CD4-positive, alpha-beta T cell treated with Interleukin-2 at 100 ng/mL for 4 hours (primary cell): ENCODE measurements around the gene GNB1L.

Source experiments
- DNase-seq: peaks from one replicate; pipeline ENCODE4 v3.0.0-alpha.2; 2020; ENCODE audit warnings: low spot score

Gene GNB1L

GRCh38 chr22:19876314-19876940 lies 21.8 kb upstream of the GNB1L start:
- DNase-seq: no peak

DNA sequence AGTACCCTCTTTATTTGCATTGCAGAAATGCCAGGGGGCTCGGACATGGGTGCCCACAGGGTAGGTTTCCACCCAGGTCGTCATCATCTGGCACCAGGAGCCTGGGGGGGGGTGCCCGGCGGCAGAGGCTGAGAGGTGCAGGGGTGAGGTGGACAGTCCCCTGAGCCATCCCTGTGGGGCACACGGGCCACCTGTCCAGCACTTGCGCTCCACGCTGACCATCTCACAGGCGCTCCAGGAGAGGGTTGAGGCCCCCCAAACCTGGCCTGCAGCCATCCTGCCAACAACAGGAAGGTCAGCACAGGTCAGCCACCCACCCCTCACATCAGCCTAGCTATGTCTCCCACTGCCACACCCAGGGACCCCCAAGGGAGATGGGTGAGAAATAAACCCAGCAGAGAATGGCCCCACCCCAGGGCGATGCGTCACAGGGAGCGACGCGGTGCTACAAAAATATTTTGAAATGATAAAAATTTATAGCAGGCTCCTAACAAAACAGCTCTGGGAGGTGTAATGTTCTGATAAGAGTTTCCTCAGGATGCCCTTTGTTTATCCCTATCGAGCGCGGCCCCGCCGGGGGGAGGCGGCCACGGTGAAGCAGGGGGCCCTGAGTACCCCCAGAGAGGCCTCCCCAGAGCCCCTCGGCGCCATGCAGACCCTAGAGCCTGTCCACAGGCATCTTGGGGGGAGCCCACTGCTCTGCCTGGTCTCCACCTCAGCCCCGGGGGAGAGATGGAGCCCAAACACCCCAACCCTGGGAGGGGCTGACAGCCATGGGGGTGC lies 21.0 kb upstream of the GNB1L start:
- no peak for DNase-seq

GRCh38 chr22:19875061-19875530 lies 20.4 kb upstream of the GNB1L start:
- DNase-seq: no peak

DNA sequence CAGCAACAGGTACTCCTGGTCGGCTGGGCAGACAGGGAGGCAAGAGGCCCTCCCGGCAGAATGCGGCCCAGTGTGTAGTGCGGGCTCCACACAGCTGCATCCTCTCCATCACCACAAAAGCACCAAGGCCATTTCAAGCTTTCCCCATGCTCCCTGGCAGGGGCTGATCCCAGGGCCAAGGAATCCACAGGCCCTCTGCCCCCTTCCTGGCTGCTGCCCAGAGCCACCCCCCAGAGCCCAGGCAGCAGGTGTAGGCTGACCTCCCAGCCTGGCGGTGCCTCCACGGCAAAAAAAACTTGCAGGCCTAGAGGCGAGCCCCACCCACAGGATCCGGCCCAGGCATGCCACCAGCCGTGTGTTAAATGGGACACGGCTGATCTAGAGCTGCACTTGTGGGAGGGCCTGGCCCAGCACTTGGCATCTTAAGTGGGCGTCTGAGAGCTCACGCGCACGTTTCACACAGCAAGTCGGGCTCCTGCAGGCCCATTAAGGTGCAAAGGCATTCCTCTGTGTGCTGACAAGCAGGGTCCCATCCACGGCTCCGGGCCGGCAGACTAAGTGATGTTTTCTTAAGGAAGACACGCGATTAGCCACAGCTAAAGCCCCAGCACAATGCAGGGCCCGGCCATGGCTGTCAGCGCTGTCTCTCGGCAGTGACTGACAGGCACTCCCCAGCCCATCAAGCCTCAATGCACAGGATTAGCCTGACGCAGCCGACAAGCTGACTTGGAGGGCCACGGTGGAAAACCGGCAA lies 19.8 kb upstream of the GNB1L start:
- DNase-seq: peak; percentile 33

GRCh38 chr22:19873960-19874306 lies 19.3 kb upstream of the GNB1L start:
- no peak for DNase-seq

DNA sequence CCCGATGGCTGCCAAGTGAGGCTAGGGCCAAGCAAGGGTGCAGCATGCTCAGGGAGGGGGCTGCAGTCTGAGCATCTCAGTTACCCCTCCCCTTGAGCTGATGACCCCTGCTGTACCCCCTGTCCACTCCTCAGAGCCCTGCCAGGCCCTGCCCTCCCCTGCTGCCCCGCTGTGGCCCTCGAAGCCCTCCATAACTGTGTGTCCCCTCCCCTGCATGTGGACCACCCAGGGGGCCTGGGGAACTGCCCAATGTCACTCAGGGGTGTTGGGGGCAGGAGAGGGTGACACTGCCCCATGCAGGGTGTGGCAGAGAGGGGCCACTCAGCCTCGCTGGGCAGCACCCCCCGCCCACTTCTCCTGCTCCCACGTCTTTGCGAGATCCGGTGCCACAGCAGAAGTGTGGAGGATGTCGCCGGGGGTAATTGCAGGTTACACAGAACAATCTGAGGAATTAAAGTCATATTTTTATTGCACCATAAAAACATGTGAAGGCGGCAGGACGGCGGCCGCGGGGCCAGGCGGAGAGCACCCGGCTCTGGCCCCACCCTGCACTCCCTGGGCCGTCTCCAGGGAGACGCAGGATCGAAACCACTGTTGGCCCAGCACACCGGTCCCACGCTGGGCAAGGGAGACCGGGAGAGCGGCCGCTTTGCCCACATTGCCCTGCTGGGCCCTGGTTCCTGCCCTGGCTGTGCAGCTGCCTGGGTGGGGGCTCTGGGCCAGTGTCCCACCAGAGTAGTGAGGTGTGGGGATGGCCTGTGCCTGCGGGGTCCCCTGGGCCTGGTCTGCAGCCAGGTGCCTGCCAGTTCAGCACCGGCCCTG lies 18.7 kb upstream of the GNB1L start:
- no peak for DNase-seq

- no peak for DNase-seq
Observed at GRCh38 chr22:19872779-19873137, 18.1 kb upstream of the GNB1L start.

GRCh38 chr22:19871845-19872778 lies 17.4 kb upstream of the GNB1L start:
- no peak for DNase-seq

GRCh38 chr22:19871023-19871844 lies 16.6 kb upstream of the GNB1L start:
- no peak for DNase-seq

DNA sequence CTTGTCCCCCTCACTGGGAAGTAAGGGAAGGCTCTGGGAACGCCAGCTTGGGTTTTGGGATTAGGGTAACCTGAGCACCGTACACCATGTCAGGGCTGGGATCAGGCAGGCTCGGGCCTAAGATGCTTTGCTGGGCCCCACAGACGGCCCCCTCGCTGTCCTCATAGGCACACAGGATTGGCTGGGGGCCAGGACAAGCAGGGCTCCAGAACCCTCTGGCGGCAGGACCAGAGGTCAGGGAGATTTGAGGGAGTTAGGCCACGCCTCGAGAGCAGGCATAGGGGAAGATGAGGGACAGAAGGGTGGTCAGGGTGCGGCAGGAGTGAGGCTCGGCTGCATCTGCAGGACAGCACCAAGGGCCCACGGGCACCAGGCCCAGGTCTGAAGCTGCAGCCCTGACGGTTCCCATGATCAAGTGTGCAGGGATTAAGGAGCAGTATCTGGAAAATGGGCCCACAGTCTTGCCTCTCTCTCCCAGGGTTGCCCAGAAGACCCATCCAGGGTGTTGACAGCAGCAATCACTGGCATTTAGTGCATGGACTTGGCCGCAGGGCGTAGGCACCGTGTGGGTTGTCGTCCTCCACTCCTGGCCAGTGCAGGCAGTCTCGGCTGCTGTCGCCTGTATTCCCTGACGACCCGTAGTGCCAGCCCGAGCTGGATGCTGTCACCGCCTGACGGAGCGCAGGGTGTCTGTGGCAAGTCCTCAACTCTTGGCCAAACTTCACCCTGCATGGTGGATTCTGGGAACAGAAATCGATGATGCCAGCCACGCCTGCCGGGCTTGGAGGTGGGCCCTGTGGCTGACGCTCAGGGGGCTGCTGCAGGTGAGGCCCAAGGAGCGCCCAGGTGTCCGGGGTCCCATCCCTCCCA lies 15.7 kb upstream of the GNB1L start:
- no peak for DNase-seq

DNA sequence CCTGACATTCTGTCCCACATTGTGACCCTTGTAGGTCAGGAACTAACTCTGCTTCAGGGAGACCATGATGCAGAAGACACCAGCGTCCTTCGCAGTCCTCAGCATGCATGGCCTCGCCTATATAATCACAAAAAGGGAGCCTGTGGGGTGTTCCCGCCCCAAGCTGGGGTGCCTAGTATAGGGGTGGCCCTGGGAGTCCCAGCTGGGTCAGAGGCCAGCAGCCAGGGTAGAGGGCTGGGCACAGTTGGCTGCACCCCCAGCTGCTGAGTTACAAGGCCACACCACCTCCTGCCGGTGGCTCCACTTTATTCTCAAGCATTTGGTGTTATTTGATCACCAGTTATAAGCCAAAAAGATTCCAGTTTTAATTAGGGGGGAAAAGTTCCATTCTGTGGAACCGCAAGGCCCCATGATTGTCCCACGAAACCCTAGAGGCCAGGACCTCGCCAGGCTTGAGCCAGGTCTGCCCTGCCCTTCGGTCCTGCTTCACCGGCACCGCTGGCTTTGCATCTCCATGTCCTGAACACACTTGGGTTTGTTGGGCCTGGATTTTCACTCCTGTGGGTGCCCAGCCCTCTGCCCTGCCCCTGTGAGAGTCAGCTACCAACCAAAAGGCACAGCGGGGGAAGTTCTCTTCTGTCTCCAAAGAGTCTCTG lies 15.0 kb upstream of the GNB1L start:
- DNase-seq: no peak

- DNase-seq: no peak
Observed at GRCh38 chr22:19868773-19869471, 14.2 kb upstream of the GNB1L start.

- no peak for DNase-seq
Observed at GRCh38 chr22:19868333-19868732, 13.7 kb upstream of the GNB1L start.

DNA sequence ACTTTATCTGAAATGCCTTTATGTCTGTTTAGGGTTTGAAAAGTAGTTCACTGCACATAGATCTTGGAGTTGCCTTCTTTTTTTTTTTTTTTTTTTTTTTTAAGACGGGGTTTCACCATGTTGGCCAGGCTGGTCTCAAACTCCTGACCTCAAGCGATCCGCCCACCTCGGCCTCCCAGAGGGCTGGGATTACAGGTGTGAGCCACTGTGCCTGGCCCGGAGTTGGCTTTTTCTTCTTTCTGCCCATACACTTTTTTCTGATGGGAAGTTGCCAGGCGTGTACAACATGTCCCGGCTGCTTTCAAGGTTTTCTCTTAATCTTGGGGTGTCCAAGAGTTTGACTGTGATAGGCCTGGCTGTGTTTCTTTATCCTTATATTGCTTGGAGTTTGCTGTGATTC lies 12.9 kb upstream of the GNB1L start:
- DNase-seq: no peak

DNA sequence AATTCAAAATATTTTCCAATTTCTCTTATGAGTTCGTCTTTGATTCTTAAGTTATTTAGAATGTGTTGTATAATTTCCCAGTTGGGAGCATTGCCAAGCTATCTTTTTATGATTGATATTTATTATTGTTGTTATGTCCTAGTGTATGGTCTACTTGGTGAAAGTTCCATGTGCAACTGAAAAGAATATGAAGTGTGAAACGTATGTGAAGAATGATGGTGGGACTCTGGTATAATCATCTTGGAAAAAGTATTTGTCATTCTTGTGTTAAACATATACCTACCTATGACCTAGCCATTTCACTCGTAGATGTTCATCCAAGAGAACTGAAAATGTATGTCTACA lies 12.0 kb upstream of the GNB1L start:
- no peak for DNase-seq

DNA sequence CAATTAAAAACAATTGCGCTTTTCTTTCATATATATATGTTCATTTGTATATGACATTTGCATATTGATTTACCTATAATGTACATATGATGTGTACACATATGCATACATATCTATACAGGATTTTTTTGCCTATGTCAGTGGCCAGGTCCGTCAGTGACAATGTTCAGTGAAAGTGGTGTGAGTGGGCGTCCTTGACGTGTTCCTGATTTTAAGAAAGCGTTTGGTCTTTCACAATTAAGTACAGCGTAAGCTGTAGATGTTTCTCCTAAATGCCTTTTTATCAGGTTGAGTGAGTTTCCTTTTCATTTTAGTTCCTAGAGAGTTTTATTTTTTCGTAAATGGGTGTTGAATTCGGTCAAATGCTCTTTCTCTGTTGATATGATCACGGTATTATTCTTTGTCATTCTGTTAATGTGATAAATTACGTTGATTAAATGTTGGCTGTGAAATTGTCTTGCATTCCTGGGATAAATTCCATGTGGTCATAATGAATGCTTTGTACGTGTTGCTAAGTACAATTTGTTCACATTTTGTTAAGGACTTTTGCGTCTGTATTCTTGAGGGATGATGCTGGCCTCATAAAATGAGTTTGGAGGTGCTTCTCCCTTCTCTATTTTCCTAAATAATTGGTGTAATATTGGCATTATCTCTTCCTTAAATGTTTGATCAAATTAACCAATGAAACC lies 10.6 kb upstream of the GNB1L start:
- no peak for DNase-seq

DNA sequence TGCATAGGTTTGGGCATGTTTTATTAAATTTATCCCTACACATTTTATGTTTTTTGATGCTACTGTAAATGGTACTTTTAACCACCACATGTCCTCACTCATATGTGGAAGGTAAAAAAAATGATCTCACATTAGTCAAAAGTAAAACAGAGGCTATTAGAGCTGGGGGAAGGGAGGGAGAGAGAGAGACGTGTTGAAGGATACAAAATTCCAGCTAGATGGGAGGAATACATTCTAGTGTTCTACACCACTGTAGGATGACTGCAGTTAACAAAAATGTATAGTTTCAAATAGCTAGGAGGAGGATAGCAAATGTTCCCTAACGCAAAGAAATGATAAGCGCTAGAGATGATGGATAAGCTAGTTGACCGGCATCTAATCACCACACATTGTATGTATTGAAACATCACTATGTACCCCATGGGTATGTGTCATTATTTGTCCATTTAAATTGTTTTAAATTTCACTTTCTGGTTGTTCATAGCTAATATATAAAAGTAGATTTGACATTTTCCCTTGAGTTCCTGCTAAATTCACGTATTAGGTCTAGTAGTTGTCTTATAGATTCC lies 9.9 kb upstream of the GNB1L start:
- DNase-seq: no peak
